ENCODE data around the gene TAS1R3.
"Not testable (repeated sequence)": the region's sequence is repeated elsewhere in the genome, so short reads cannot be mapped to it uniquely, and the experiment has no call there.

TAS1R3 gene

GRCh38 chr1:1309251-1310108, 21.6 kb upstream of the TAS1R3 start:
- no peak for DNase-seq (ENCODE audit: low read depth)

- no peak for DNase-seq (ENCODE audit: low read depth)
Measured at GRCh38 chr1:1310109-1310385, 21.0 kb upstream of the TAS1R3 start.

GRCh38 chr1:1310476-1311053, 20.5 kb upstream of the TAS1R3 start:
- DNase-seq (ENCODE audit: low read depth): no peak

- DNase-seq (ENCODE audit: low read depth): no peak
Measured at GRCh38 chr1:1311107-1312104, 19.7 kb upstream of the TAS1R3 start.

- DNase-seq (ENCODE audit: low read depth): no peak
Measured at GRCh38 chr1:1312450-1313314, 18.4 kb upstream of the TAS1R3 start.

- DNase-seq (ENCODE audit: low read depth): no peak
Measured at GRCh38 chr1:1313500-1314236, 17.4 kb upstream of the TAS1R3 start.

- no peak for DNase-seq (ENCODE audit: low read depth)
Measured at GRCh38 chr1:1314237-1314586, 16.9 kb upstream of the TAS1R3 start.

GRCh38 chr1:1314678-1315335, 16.3 kb upstream of the TAS1R3 start:
- no peak for DNase-seq (ENCODE audit: low read depth)

- DNase-seq (ENCODE audit: low read depth): no peak
Measured at GRCh38 chr1:1315435-1315954, 15.6 kb upstream of the TAS1R3 start.

- DNase-seq (ENCODE audit: low read depth): not testable (repeated sequence)
Measured at GRCh38 chr1:1316199-1316598, 14.9 kb upstream of the TAS1R3 start.

- DNase-seq (ENCODE audit: low read depth): no peak
Measured at GRCh38 chr1:1317420-1317819, 13.7 kb upstream of the TAS1R3 start.

- no peak for DNase-seq (ENCODE audit: low read depth)
Measured at GRCh38 chr1:1318131-1318652, 12.9 kb upstream of the TAS1R3 start.

GRCh38 chr1:1318777-1319645, 12.1 kb upstream of the TAS1R3 start:
- no peak for DNase-seq (ENCODE audit: low read depth)

- no peak for DNase-seq (ENCODE audit: low read depth)
Measured at GRCh38 chr1:1319646-1319941, 11.5 kb upstream of the TAS1R3 start.

GRCh38 chr1:1320666-1321448, 10.2 kb upstream of the TAS1R3 start:
- no peak for DNase-seq (ENCODE audit: low read depth)

- no peak for DNase-seq (ENCODE audit: low read depth)
Measured at GRCh38 chr1:1321477-1321876, 9.6 kb upstream of the TAS1R3 start.

- no peak for DNase-seq (ENCODE audit: low read depth)
Measured at GRCh38 chr1:1322418-1322817, 8.7 kb upstream of the TAS1R3 start.

GRCh38 chr1:1322952-1323351, 8.1 kb upstream of the TAS1R3 start:
- no peak for DNase-seq (ENCODE audit: low read depth)
